WTC11 (cell line): ENCODE results near the gene MTUS2. TPM values are rescaled to one million over a fixed set of nuclear protein-coding genes. Genes with fewer than 3 reads are reported as not detected.

Experiments used
- ATAC-seq: fragments of 200-7000 bp; cut with Tn5 transposase; 2 replicates; pipeline ENCODE4 v1.10.0; 2021; ENCODE audit warnings: mild to moderate bottlenecking, moderate library complexity
- CTCF ChIA-PET: fragments of 300-600 bp; sonication (Branson Sonifier 250); formaldehyde crosslinking; loops from one replicate; lab custom pipeline; 2021; ENCODE audit warnings: antibody characterized with exemption; lab: Charles Lee
- POLR2A ChIA-PET: fragments of 350-600 bp; sonication (Branson Sonifier 250); formaldehyde crosslinking; loops from one replicate; lab custom pipeline; 2021; ENCODE audit warnings: antibody characterized with exemption; lab: Charles Lee
- DNase-seq: peaks from one replicate; pipeline ENCODE4 v3.0.0; 2021; ENCODE audit warnings: low spot score
- H3K27ac Mint-ChIP-seq: 2 replicates; pipeline ENCODE4 v1.8.0; 2021; ENCODE audit warnings: mixed read lengths
- H3K27me3 Mint-ChIP-seq: 2 replicates; pipeline ENCODE4 v1.8.0; 2021; ENCODE audit warnings: low read depth, mild to moderate bottlenecking, moderate library complexity, mixed read lengths
- H3K36me3 Mint-ChIP-seq: 2 replicates; pipeline ENCODE4 v1.8.0; 2021; ENCODE audit warnings: mixed read lengths
- H3K4me1 Mint-ChIP-seq: 2 replicates; pipeline ENCODE4 v1.8.0; 2022; ENCODE audit warnings: mixed read lengths
- H3K4me3 Mint-ChIP-seq: 2 replicates; pipeline ENCODE4 v1.8.0; 2021; ENCODE audit warnings: mild to moderate bottlenecking, moderate library complexity, mixed read lengths
- H3K9me3 Mint-ChIP-seq: 2 replicates; pipeline ENCODE4 v1.8.0; 2021; ENCODE audit warnings: mixed read lengths
- EMX1 ChIP-seq: fragments of 250-450 bp; sonication (Bioruptor Pico); IDR thresholded peaks from 2 replicates; pipeline ENCODE4 v1.8.0; 2021; ENCODE audit warnings: mild to moderate bottlenecking
- JAZF1 ChIP-seq: fragments of 250-450 bp; sonication (Bioruptor Pico); IDR thresholded peaks from 2 replicates; pipeline ENCODE4 v1.9.0; 2021; ENCODE audit warnings: moderate library complexity, mild to moderate bottlenecking, inconsistent platforms
- MXD4 ChIP-seq: fragments of 250-450 bp; sonication (Bioruptor Pico); IDR thresholded peaks from 2 replicates; pipeline ENCODE4 v1.8.0; 2021; ENCODE audit warnings: mild to moderate bottlenecking, moderate library complexity, borderline replicate concordance
- NR1H2 ChIP-seq: sonication (generic); formaldehyde crosslinking; IDR thresholded peaks from 2 replicates; pipeline ENCODE4 v1.9.0; 2021; ENCODE audit warnings: mild to moderate bottlenecking, moderate library complexity, missing genetic modification reagents
- NR2C2 ChIP-seq: sonication (generic); formaldehyde crosslinking; IDR thresholded peaks from 2 replicates; pipeline ENCODE4 v1.8.0; 2022; ENCODE audit warnings: mild to moderate bottlenecking, missing genetic modification reagents
- TEAD1 ChIP-seq: sonication (generic); formaldehyde crosslinking; IDR thresholded peaks from 2 replicates; pipeline ENCODE4 v1.8.0; 2022; ENCODE audit warnings: mild to moderate bottlenecking, missing genetic modification reagents
- TP53 ChIP-seq: sonication (generic); formaldehyde crosslinking; IDR thresholded peaks from 2 replicates; pipeline ENCODE4 v1.8.1; 2023; ENCODE audit warnings: mild to moderate bottlenecking, missing genetic modification reagents
- ZNF263 ChIP-seq: sonication (generic); formaldehyde crosslinking; IDR thresholded peaks from 2 replicates; pipeline ENCODE4 v1.8.1; 2022; ENCODE audit warnings: low read depth, mild to moderate bottlenecking, moderate library complexity, missing genetic modification reagents
- ZNF423 ChIP-seq: fragments of 250-450 bp; sonication (Bioruptor Pico); IDR thresholded peaks from 2 replicates; pipeline ENCODE4 v2.1.2; 2022; ENCODE audit warnings: mild to moderate bottlenecking, moderate library complexity
- ZNF425 ChIP-seq: fragments of 250-450 bp; sonication (Bioruptor Pico); conservative IDR thresholded peaks from 2 replicates; pipeline ENCODE4 v1.9.0; 2021; ENCODE audit warnings: mild to moderate bottlenecking
- total RNA-seq: library from RNA; stranded (reverse); gene quantifications from 3 replicates; pipeline ENCODE4 v1.2.3, GENCODE V29; 2021
- TF ChIP-seq, protein P1 (sequence below): sonication (generic); formaldehyde crosslinking; IDR thresholded peaks from 2 replicates; pipeline ENCODE4 v1.8.0; 2022; ENCODE audit warnings: mild to moderate bottlenecking, missing genetic modification reagents
- TF ChIP-seq, protein P2 (sequence below): sonication (generic); formaldehyde crosslinking; IDR thresholded peaks from 2 replicates; pipeline ENCODE4 v1.8.0; 2023; ENCODE audit warnings: missing genetic modification reagents, mild to moderate bottlenecking, borderline replicate concordance
- TF ChIP-seq, protein P3 (sequence below): sonication (generic); formaldehyde crosslinking; IDR thresholded peaks from 2 replicates; pipeline ENCODE4 v1.8.0; 2023; ENCODE audit warnings: mild to moderate bottlenecking, missing genetic modification reagents

Gene MTUS2
- total RNA-seq, 1 experiment from 2014 or later = 0.22 TPM

GRCh38 chr13:29239653-29240525, 419.8 kb downstream of the MTUS2 start:
- Mint-ChIP-seq H3K4me3 (no peak overlapping the region), H3K27ac (no peak overlapping the region)
- TF ChIP-seq EMX1 (CRISPR knock-in tag) = no peak
- TF ChIP-seq, protein P1, sequence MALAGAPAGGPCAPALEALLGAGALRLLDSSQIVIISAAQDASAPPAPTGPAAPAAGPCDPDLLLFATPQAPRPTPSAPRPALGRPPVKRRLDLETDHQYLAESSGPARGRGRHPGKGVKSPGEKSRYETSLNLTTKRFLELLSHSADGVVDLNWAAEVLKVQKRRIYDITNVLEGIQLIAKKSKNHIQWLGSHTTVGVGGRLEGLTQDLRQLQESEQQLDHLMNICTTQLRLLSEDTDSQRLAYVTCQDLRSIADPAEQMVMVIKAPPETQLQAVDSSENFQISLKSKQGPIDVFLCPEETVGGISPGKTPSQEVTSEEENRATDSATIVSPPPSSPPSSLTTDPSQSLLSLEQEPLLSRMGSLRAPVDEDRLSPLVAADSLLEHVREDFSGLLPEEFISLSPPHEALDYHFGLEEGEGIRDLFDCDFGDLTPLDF (CRISPR knock-in tag) = no peak
- no peak for TF ChIP-seq ZNF423
- no peak for TF ChIP-seq TEAD1
- no peak for TF ChIP-seq JAZF1 (CRISPR knock-in tag)
- TF ChIP-seq, protein P2, sequence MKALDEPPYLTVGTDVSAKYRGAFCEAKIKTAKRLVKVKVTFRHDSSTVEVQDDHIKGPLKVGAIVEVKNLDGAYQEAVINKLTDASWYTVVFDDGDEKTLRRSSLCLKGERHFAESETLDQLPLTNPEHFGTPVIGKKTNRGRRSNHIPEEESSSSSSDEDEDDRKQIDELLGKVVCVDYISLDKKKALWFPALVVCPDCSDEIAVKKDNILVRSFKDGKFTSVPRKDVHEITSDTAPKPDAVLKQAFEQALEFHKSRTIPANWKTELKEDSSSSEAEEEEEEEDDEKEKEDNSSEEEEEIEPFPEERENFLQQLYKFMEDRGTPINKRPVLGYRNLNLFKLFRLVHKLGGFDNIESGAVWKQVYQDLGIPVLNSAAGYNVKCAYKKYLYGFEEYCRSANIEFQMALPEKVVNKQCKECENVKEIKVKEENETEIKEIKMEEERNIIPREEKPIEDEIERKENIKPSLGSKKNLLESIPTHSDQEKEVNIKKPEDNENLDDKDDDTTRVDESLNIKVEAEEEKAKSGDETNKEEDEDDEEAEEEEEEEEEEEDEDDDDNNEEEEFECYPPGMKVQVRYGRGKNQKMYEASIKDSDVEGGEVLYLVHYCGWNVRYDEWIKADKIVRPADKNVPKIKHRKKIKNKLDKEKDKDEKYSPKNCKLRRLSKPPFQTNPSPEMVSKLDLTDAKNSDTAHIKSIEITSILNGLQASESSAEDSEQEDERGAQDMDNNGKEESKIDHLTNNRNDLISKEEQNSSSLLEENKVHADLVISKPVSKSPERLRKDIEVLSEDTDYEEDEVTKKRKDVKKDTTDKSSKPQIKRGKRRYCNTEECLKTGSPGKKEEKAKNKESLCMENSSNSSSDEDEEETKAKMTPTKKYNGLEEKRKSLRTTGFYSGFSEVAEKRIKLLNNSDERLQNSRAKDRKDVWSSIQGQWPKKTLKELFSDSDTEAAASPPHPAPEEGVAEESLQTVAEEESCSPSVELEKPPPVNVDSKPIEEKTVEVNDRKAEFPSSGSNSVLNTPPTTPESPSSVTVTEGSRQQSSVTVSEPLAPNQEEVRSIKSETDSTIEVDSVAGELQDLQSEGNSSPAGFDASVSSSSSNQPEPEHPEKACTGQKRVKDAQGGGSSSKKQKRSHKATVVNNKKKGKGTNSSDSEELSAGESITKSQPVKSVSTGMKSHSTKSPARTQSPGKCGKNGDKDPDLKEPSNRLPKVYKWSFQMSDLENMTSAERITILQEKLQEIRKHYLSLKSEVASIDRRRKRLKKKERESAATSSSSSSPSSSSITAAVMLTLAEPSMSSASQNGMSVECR = no peak
- TF ChIP-seq ZNF263 (CRISPR knock-in tag) = no peak
- no peak for TF ChIP-seq NR1H2
- no peak for TF ChIP-seq TP53 (CRISPR knock-in tag)
- TF ChIP-seq, protein P3, sequence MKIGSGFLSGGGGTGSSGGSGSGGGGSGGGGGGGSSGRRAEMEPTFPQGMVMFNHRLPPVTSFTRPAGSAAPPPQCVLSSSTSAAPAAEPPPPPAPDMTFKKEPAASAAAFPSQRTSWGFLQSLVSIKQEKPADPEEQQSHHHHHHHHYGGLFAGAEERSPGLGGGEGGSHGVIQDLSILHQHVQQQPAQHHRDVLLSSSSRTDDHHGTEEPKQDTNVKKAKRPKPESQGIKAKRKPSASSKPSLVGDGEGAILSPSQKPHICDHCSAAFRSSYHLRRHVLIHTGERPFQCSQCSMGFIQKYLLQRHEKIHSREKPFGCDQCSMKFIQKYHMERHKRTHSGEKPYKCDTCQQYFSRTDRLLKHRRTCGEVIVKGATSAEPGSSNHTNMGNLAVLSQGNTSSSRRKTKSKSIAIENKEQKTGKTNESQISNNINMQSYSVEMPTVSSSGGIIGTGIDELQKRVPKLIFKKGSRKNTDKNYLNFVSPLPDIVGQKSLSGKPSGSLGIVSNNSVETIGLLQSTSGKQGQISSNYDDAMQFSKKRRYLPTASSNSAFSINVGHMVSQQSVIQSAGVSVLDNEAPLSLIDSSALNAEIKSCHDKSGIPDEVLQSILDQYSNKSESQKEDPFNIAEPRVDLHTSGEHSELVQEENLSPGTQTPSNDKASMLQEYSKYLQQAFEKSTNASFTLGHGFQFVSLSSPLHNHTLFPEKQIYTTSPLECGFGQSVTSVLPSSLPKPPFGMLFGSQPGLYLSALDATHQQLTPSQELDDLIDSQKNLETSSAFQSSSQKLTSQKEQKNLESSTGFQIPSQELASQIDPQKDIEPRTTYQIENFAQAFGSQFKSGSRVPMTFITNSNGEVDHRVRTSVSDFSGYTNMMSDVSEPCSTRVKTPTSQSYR (CRISPR knock-in tag) = no peak
- TF ChIP-seq NR2C2 (CRISPR knock-in tag) = no peak
- no peak for TF ChIP-seq MXD4 (CRISPR knock-in tag)
- TF ChIP-seq ZNF425 = no peak
- TF ChIP-seq, all 79 proteins: peak for 0
- H3K27me3 Mint-ChIP-seq = no peaks in the 10 kb centered on the region
- CTCF ChIA-PET = no interaction called here
- H3K36me3 Mint-ChIP-seq = no peaks in the 10 kb centered on the region
- peaks cover 3% of the 10 kb centered on the region; the same call in 1 of the 2 replicates for H3K4me1 Mint-ChIP-seq
- H3K9me3 Mint-ChIP-seq = peaks cover 4% of the 10 kb centered on the region; the same call in 1 of the 2 replicates
- POLR2A ChIA-PET = interaction anchor here (0.7 kb wide), 1 partner anchor 13 kb away, joined by 3 read pairs; no protein-coding TSS in a partner anchor
- ATAC-seq = no peak
- no peak for DNase-seq
